Lower leg skin (tissue), 3 donors: ENCODE data around the gene AHNAK2.

Experiments used
- CTCF ChIP-seq, 3 donors: fragments of 450-650 bp; IDR thresholded peaks; one replicate each; pipeline ENCODE4 v1.5.1; 2016; ENCODE audit warnings: antibody characterized with exemption in 3 of 3, mild to moderate bottlenecking in 3 of 3, moderate library complexity in 2 of 3
- POLR2A ChIP-seq, 2 donors: fragments of 450-650 bp; IDR thresholded peaks; one replicate each; pipeline ENCODE4 v1.6.1; 2016 to 2017; ENCODE audit warnings: antibody characterized with exemption in 2 of 2, mild to moderate bottlenecking in 1 of 2, moderate library complexity in 1 of 2

- TF ChIP-seq CTCF (IDR thresholded peaks at IDR 0.05) (no peak), POLR2A (IDR thresholded peaks at IDR 0.05) (no peak)
Measured at GRCh38 chr14:105014032-105014431, 35.9 kb upstream of the AHNAK2 start.
